Measurements from ENCODE around the gene SIK3. TPM values are rescaled to one million over a fixed set of nuclear protein-coding genes. Genes with fewer than 3 reads are reported as not detected.

The SIK3 gene
- total RNA-seq, 4 donors from 2014 or later, result 58.8 to 85.8 (median 59.8) TPM

- H3K27ac ChIP-seq, result peak overlapping the region in 1 of 4 donors; percentile 26
These were observed 223.0 kb downstream of the SIK3 start for GRCh38 chr11:116875194-116875593.

GRCh38 chr11:116874251-116874650, 224.0 kb downstream of the SIK3 start:
- Histone ChIP-seq H3K27ac (peak overlapping the region in 2 of 4 donors; percentile 22 to 34), H3K36me3 (peaks cover 0 to 54% (median 3%) of the 10 kb centered on the region in 3 donors), H3K4me1 (no peaks in the 10 kb centered on the region), H3K4me3 (peak overlapping the region in 1 of 4 donors; percentile 7), H3K9me3 (no peaks in the 10 kb centered on the region), H3K27me3 (no peaks in the 10 kb centered on the region)
- peak in 1 of 2 donors; percentile 23 for TF ChIP-seq POLR2A (IDR thresholded peaks at IDR 0.05)
- no peak for TF ChIP-seq CTCF (IDR thresholded peaks at IDR 0.05)
- DNase-seq, result no peak

More at GRCh38 chr11:116875194-116875593, 223.0 kb downstream of the SIK3 start:
- H3K4me1 ChIP-seq, result no peaks in the 10 kb centered on the region
- H3K4me3 ChIP-seq, result peak overlapping the region in 2 of 4 donors; percentile 7 to 13
- TF ChIP-seq CTCF (IDR thresholded peaks at IDR 0.05), result no peak
- H3K36me3 ChIP-seq, result peaks cover 0 to 44% (median 3%) of the 10 kb centered on the region in 3 donors
- H3K27me3 ChIP-seq, result no peaks in the 10 kb centered on the region
- no peak for DNase-seq
- H3K9me3 ChIP-seq, result no peaks in the 10 kb centered on the region

GRCh38 chr11:116873381-116873780, 224.8 kb downstream of the SIK3 start:
- no peaks in the 10 kb centered on the region for H3K27me3 ChIP-seq
- H3K27ac ChIP-seq, result peak overlapping the region in 1 of 4 donors; percentile 22
- H3K4me1 ChIP-seq, result no peaks in the 10 kb centered on the region
- H3K4me3 ChIP-seq, result no peak overlapping the region
- H3K36me3 ChIP-seq, result peaks cover 0 to 56% (median 3%) of the 10 kb centered on the region in 3 donors
- TF ChIP-seq POLR2A (IDR thresholded peaks at IDR 0.05), result no peak
- TF ChIP-seq CTCF (IDR thresholded peaks at IDR 0.05), result no peak
- H3K9me3 ChIP-seq, result no peaks in the 10 kb centered on the region
- no peak for DNase-seq

GRCh38 chr11:116871248-116871647, 227.0 kb downstream of the SIK3 start:
- Histone ChIP-seq H3K4me3 (no peak overlapping the region), H3K4me1 (no peaks in the 10 kb centered on the region), H3K9me3 (no peaks in the 10 kb centered on the region), H3K27ac (no peak overlapping the region), H3K27me3 (no peaks in the 10 kb centered on the region), H3K36me3 (peaks cover 0 to 75% (median 3%) of the 10 kb centered on the region in 3 donors)
- TF ChIP-seq CTCF (IDR thresholded peaks at IDR 0.05), result no peak
- TF ChIP-seq POLR2A (IDR thresholded peaks at IDR 0.05), result no peak
- no peak for DNase-seq

- H3K27me3 ChIP-seq, result no peaks in the 10 kb centered on the region
- H3K4me1 ChIP-seq, result no peaks in the 10 kb centered on the region
- H3K27ac ChIP-seq, result no peak overlapping the region
- no peak for DNase-seq
- no peak overlapping the region for H3K4me3 ChIP-seq
- no peaks in the 10 kb centered on the region for H3K9me3 ChIP-seq
- peaks cover 0 to 77% (median 3%) of the 10 kb centered on the region in 3 donors for H3K36me3 ChIP-seq
- no peak for TF ChIP-seq CTCF (IDR thresholded peaks at IDR 0.05)
- TF ChIP-seq POLR2A (IDR thresholded peaks at IDR 0.05), result no peak
These were observed 228.2 kb downstream of the SIK3 start for GRCh38 chr11:116870054-116870453.

GRCh38 chr11:116869610-116870009, 228.6 kb downstream of the SIK3 start:
- Histone ChIP-seq H3K36me3 (peaks cover 0 to 72% (median 3%) of the 10 kb centered on the region in 3 donors), H3K27me3 (no peaks in the 10 kb centered on the region), H3K27ac (no peak overlapping the region), H3K4me1 (no peaks in the 10 kb centered on the region), H3K9me3 (no peaks in the 10 kb centered on the region), H3K4me3 (no peak overlapping the region)
- no peak for DNase-seq
- TF ChIP-seq CTCF (IDR thresholded peaks at IDR 0.05) (no peak), POLR2A (IDR thresholded peaks at IDR 0.05) (no peak)
